ENCODE results near the gene NCAPH2.

NCAPH2 gene

DNA sequence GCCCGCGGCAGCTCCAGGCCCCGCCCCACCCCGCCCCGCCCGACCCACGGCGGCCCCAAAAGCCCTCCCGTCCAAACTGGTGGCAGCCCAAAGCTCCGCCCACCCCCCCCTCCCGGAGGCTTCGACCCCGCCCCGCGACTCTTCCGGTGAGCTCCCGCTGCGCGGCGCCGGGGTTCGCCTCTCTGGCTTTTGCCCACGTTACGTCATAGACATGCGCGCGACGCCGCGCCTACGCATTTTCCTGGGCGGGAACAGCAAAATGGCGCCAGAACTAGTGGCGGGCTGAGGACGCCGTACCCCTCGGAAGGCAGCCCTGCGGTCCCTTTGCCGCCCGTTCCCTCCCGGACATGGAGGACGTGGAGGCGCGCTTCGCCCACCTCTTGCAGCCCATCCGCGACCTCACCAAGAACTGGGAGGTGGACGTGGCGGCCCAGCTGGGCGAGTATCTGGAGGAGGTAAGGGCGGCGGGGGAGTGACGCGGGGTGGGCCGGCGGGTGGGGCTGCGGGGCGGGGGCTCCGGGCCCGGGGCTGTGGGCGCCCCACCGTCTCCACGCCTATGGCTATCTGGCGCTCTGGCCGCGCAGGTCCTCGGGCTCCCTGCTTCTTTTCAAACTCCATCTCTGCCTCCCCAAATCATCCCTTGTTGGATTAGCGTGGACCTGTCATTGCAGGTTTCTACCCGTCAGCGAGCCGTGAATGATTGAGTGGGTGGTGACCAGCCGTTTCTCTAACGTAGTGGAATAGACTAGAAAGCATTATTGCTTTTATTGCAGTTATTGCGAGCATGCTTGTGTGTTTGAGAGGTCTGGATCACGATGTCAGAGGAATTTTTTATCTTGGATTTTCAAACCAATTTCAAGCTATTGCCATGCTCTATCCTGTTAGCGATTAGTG is at the start of gene NCAPH2:
NCAPH2 (plus strand) TSS at position 234 of the 894 bp plus-strand sequence; CDS start at position 348, 114 bp downstream.
- peak; percentile 95 to 97 for DNase-seq (ENCODE audit: low read depth in 2 of 2)

DNA sequence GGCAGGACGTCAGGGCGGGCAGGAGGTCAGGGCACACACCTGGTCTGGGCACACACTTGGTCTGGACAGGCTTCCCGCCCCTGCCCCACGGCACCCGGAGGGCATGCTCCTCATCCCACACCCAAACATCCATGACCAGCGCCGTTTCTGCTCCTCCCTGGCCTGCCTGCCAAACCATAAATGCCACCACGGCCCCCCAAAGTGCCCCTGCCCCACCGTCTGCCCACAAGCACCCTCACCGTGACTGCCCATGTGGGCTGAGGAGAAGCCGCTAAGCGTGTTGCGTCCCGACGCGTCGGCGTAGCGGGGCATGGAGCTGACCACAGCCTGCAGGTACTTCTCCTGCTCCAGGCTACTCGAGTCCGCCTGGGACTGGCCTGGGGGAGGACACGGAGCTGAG is 49.0 kb upstream of the NCAPH2 start:
- DNase-seq (ENCODE audit: low read depth in 2 of 2): no peak

GRCh38 chr22:50459496-50460140 is 48.4 kb upstream of the NCAPH2 start:
- no peak for DNase-seq (ENCODE audit: low read depth in 2 of 2)

DNA sequence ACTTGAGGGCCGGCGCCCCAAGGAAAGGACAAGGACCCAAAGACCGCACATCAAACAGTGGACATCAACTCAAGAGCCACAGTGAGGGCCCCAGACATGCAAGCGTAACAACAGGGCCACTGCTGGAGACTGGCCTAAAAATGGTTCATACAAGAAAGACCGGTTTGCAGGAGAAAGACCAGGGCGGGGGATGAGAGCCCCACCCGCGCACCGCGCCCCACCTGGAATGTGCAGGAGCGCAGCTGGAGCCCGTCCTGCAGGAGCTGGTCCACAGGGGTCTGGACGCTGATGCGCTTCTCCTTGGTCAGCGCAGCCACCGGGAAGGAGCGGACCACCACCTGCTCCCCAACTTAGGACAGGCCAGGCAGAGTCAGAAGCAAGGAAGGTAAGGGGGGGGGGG is 47.1 kb upstream of the NCAPH2 start:
- DNase-seq (ENCODE audit: low read depth in 2 of 2): no peak

DNA sequence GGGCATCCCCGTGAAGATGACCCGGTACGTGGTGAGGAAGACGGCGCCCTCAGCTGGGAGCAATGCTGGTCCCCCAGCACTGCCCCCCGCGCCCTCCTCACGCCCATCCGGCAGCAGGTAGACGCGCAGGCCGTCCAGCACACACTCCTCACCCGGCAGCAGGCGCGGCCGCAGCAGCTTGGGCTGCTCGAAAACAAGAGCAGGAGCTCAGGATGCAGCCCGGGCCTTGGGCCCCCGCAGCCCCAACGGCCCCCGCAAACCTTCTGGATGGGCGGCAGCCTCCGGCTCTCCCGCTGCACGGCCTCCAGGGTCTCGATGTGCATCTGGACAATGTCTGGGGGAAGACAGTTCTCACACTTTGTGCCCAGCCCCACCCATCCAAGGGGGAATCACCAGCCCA is 46.5 kb upstream of the NCAPH2 start:
- no peak for DNase-seq (ENCODE audit: low read depth in 2 of 2)

- DNase-seq (ENCODE audit: low read depth in 2 of 2): no peak
These were observed 46.0 kb upstream of the NCAPH2 start for GRCh38 chr22:50461979-50462540.

- no peak for DNase-seq (ENCODE audit: low read depth in 2 of 2)
These were observed 44.7 kb upstream of the NCAPH2 start for GRCh38 chr22:50463188-50463900.

DNA sequence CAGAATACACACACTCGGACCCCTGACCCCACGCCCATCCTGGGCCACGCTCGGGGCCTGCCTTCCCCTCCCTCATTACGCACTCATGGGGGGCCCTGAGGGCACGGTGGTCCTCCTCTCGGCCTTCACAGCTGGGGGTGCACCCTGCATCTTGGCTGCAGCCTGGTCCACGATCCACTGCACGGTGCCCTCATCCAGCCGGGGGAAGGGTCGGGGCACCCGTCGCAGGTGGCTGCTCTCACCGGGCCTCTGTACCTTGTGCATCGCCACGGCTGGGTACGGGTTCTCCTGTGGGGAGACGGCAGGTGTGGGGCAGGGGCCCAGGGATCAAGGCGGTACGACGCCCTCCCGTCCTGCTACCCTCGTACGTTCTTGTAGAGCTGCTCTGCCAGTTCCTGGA is 43.6 kb upstream of the NCAPH2 start:
- DNase-seq (ENCODE audit: low read depth in 2 of 2): no peak

DNA sequence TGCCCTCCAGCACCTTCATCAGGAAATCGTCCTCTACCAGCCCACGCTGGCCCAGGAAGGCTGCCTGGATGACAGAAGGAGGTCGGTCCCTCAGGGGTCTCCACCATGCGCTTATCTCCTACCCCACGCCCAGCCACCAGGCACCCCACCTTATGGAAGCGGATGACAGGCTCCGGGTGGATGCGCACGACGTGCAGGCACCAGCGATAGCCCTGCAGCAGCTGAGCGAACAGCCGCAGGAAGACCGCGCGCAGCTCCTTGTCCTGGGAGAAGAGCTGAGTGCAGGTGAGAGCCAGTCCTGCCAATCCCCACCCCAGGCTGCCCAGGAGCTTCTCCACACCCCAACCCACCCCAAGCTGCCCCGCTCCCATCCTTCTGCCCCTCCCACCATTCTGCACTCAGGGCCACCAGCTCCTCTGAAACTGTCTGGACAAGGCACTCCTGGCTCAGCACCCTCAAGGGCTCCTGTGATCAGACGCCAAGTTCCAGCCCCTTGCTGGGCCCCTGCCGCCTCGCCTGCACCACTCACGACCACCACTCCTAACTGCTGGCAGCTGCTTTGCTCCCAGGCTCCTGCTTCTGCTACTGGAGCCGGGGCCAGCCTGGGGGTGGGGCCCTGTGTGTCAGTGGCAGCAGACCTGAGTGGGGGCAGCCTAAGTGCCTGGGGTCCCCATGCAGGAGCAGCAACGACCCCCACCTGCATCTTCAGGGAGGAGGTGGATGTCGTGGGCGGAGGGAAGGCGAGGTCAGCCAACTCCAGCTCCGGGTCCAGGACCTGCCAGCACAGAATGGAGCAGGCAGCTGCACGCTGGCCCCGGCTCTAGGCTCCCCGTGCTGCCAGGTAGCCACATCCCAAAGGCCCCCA is 42.7 kb upstream of the NCAPH2 start:
- DNase-seq (ENCODE audit: low read depth in 2 of 2): no peak

- DNase-seq (ENCODE audit: low read depth in 2 of 2): no peak
These were observed 40.7 kb upstream of the NCAPH2 start for GRCh38 chr22:50467341-50467740.

DNA sequence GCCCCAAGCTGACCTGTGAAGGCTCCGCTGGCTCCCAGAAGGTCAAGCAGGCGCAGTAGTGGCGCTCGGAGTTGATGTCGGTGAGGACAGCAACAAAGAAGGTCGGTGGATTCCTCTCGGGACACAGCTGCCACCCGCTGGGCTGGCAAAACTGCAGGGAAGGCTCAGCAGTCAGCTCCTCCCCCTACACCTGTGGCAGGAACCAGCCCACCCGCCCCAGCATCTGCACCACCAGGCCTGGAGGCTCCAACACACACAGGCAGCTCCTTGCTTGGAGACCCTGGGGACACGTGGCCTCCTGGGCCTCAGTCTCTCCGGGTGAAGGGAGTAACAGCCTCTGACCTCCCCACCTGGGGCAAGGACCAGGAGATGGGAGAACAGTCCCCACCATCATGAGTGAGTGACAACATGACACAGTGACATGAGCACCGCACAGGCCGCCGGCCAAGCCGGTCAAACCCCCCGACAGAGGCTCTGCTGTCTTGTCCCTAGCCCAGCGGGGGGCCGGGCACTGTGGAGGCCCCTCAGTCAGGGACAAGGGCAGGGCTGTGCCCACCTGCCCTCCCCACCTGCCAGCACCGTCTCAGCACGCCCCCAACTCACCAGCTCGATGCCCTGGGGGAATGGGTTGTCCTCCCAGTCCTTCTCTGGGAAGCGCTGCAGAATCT is 40.1 kb upstream of the NCAPH2 start:
- no peak for DNase-seq (ENCODE audit: low read depth in 2 of 2)

DNA sequence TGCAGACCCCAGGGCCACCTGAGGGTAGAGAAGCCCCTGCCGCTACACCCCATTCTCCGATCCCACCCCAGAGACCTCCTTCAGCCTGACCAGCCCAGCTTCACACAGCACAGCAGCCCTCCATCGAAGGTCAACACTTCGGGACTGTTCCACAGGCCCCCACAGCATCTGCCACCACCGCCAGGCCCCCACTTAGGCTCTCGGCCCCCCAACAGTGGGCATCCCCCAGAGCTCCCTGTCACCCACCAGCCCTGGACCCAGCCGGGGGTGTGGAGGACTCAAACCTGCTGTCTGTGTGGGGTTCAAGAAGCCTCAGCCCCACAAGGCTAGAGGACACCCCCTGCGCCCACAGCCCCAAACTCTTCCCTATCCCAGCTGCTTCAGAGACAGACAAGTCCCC is 39.4 kb upstream of the NCAPH2 start:
- DNase-seq (ENCODE audit: low read depth in 2 of 2): no peak

- DNase-seq (ENCODE audit: low read depth in 2 of 2): peak; percentile 87 to 88
These were observed 38.4 kb upstream of the NCAPH2 start for GRCh38 chr22:50469377-50470305.

DNA sequence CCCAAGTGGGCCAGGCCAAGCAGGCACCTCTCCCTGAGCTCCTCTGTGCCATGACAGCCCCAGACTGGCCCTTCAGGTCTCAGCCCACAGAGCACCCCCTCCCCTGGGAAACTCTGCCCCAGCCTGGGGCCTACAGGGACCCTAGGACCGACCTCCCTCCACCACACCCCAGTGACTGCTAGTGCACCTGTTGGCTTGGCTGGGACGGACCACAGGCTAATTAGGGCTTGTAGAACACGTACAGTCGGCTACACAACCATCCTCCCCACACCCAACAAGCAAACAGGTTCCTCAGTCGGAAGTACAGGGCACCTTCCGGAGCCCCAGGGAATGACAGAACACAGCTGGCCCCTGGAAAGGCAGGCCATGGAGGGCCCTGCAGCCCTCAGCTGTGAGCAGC is 37.5 kb upstream of the NCAPH2 start:
- no peak for DNase-seq (ENCODE audit: low read depth in 2 of 2)

GRCh38 chr22:50471197-50471847 is 36.7 kb upstream of the NCAPH2 start:
- DNase-seq (ENCODE audit: low read depth in 2 of 2): no peak

DNA sequence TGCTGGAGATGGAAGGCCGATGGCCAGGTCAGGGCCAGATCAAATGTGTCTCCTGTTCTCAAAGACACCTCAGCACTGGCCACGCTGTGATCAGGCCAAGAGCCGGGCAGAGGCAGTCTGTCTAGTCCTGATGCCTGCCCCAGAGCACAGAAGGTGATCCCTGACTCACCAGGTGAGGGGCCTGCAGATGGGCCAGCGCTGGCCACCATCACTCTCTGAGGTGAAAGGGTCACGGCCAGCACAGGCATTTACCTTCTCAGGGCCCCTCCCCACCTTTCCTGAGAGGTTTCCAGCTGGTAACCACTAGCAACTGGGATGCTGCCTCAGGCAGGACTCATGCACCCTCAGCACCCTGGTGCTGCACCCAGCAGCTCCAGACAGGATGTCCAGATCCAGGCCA is 36.1 kb upstream of the NCAPH2 start:
- DNase-seq (ENCODE audit: low read depth in 2 of 2): no peak

GRCh38 chr22:50473088-50473487 is 34.9 kb upstream of the NCAPH2 start:
- DNase-seq (ENCODE audit: low read depth in 2 of 2): peak; percentile 34 to 44

DNA sequence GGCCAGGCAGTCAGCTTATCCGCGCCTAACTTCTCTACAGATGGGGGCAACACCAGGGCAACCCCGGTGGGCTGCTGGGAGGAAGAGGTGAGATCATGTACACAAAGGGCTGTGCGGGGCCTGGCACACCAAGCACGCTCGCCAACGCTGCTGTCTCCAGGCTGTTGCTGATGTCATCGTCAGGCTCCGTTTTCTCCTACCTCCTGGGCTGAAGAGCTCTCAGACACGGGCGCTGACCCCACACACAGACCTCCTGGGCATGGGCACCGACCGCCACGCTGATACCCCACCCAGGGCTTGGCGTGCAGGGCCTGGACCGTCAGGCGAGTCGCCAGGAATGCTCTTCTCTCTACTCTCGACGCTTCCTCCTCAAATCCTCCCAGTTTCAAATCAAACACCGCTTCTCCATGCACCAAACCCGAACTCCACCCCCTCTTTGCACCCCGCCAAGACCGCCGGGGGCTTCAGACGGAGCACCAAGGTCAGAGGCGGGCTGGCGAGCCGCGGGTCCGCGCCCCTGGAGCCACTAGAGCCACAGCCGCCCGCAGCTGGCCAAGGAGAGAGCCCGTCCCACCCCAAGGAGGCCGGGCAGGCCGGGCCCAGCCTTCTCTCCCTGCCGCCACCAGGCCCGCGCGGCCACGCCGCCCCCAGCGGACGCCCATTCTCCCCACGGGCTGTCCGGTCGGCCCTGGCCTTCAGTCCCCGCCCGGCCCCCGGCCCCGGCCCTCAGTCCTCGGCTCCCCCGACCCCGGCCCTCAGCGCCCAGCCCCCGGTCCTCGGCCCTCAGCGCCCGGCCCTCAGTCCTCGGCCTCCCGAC is 34.0 kb upstream of the NCAPH2 start:
- peak in 1 of 2 donors; percentile 27 for DNase-seq (ENCODE audit: low read depth in 2 of 2)

Measured in stimulated activated CD4-positive, alpha-beta T cell treated with anti-CD3 and anti-CD28 coated beads, Interleukin-4, amount 100 ng/mL, for 48 hours (primary cell).